Cardiac muscle cell (in vitro differentiated cells and primary cell): ENCODE data around the gene DSTN. TPM values are rescaled to one million over a fixed set of nuclear protein-coding genes. Genes with fewer than 3 reads are reported as not detected.

Experiments used
- DNase-seq, 2 donors: peaks; one replicate each; pipeline versions ENCODE4 v3.0.0 to v3.0.0-alpha.2; 2010 to 2017; ENCODE audit warnings: low read depth in 1 of 2, low spot score in 1 of 2
- H3K27ac ChIP-seq: fragments of 200-600 bp; sonication (generic); 2 replicates; pipeline ENCODE4 v1.5.1; 2016
- H3K27me3 ChIP-seq: fragments of 200-600 bp; sonication (generic); 2 replicates; pipeline ENCODE4 v1.6.0; 2016; ENCODE audit warnings: control low read depth
- H3K36me3 ChIP-seq: fragments of 200-600 bp; sonication (generic); 2 replicates; pipeline ENCODE4 v1.5.1; 2016; ENCODE audit warnings: control low read depth
- H3K4me1 ChIP-seq: fragments of 200-600 bp; sonication (generic); 2 replicates; pipeline ENCODE4 v1.8.1; 2017; ENCODE audit warnings: low read depth, mild to moderate bottlenecking, mixed run types
- H3K4me3 ChIP-seq: fragments of 200-600 bp; sonication (generic); 2 replicates; pipeline ENCODE4 v1.5.1; 2016; ENCODE audit warnings: mild to moderate bottlenecking
- H3K9me3 ChIP-seq: fragments of 200-600 bp; sonication (generic); 2 replicates; pipeline ENCODE4 v1.5.1; 2017; ENCODE audit warnings: low read depth, mild to moderate bottlenecking, control low read depth
- polyA plus RNA-seq: library from polyadenylated mRNA; unstranded; fragments of >200 nt; fragmentation: Nextera tagmentation; extraction: Ambion mirVana; gene quantifications from 2 replicates; pipeline ENCODE4 v1.2.1, GENCODE V29; 2016
- total RNA-seq: library from RNA; depleted of rRNA; stranded (reverse); fragments of >200 nt; gene quantifications from 2 replicates; pipeline ENCODE4 v1.2.3, GENCODE V29; 2016
- TF ChIP-seq, protein P1 (sequence below): IDR thresholded peaks from 2 replicates; pipeline ENCODE4 v1.5.1; 2012; ENCODE audit warnings: low read depth, mild to moderate bottlenecking, low read length

The DSTN gene
- total and polyA plus RNA-seq, 2 experiments from 2014 or later: 231 to 743 TPM

DNA sequence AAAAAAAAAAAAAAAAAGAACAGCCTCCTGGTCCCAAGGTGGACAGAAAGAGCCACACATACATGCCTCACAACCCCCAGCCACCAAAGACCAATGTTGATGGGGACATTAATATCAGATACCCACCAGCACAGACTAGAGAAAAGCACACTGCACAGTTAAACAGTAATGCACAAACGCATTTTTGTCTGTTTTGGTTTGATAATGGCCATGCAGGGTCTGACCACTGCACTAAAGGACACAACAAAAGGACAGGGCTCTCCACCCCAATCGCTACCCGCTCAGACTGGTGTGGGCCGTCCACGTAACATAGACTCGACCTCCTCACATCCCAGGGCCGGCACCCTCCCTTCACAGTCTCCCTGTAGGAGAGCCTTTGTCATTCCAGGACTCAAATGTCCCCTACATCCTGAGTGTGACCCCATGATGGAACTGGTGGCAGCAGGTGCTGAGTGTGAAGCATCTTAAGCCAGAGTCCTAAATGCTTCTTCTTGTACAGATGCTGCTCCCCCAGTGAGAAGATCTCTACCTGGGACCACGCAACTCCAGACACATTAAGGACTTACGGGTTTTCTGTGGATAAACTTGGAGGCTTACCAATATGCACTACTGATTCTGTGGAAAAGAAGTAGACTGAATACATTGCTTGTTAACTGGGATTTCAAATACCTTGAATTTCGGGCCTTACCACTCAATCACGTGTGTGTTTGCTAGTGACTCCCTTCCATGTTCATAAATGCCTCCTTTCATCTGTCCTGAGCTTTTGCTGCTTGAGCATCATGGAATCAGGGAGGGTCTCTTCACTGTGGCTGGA, 84.2 kb downstream of the DSTN start:
- Histone ChIP-seq H3K9me3 (no peaks in the 10 kb centered on the region), H3K27me3 (no peaks in the 10 kb centered on the region), H3K4me3 (no peak overlapping the region), H3K27ac (no peak overlapping the region), H3K4me1 (peaks cover 18% of the 10 kb centered on the region), H3K36me3 (no peaks in the 10 kb centered on the region)
- no peak for DNase-seq
- TF ChIP-seq, protein P1, sequence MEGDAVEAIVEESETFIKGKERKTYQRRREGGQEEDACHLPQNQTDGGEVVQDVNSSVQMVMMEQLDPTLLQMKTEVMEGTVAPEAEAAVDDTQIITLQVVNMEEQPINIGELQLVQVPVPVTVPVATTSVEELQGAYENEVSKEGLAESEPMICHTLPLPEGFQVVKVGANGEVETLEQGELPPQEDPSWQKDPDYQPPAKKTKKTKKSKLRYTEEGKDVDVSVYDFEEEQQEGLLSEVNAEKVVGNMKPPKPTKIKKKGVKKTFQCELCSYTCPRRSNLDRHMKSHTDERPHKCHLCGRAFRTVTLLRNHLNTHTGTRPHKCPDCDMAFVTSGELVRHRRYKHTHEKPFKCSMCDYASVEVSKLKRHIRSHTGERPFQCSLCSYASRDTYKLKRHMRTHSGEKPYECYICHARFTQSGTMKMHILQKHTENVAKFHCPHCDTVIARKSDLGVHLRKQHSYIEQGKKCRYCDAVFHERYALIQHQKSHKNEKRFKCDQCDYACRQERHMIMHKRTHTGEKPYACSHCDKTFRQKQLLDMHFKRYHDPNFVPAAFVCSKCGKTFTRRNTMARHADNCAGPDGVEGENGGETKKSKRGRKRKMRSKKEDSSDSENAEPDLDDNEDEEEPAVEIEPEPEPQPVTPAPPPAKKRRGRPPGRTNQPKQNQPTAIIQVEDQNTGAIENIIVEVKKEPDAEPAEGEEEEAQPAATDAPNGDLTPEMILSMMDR: no peak

DNA sequence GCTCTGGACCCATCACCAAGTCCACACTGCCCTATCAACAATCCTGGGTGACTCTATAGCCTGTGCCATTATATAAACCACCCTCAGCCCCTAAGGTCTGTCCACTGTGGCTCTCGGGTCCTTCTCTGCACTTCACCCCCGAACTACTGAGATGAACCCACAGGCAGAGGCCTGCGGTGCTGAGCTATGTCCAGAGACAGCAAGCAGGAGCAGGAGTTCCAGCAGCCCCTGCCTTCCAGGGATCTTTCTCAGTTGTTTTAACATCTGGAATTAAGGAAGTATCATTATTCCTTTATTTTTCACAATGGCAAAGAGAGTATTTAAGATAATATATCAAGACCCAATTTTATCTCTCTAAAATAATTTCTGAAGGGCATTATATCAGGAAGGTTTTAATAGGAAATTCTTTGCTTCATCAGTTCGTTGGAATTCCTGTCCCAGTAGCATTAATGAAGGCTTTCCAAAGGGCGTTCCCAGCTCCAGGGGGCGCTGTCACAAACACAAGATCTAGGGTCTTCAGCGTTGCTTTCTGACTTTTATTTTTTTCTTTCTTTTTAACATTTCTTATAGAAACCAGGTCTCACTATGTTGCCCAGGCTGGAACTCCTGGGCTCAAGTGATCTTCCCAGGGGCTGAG, 84.9 kb downstream of the DSTN start:
- Histone ChIP-seq H3K9me3 (no peaks in the 10 kb centered on the region), H3K27me3 (no peaks in the 10 kb centered on the region), H3K27ac (no peak overlapping the region), H3K4me1 (peaks cover 15% of the 10 kb centered on the region), H3K4me3 (no peak overlapping the region), H3K36me3 (no peaks in the 10 kb centered on the region)
- TF ChIP-seq, protein P1: peak; percentile 79
- peak; percentile 66 to 70 for DNase-seq

DNA sequence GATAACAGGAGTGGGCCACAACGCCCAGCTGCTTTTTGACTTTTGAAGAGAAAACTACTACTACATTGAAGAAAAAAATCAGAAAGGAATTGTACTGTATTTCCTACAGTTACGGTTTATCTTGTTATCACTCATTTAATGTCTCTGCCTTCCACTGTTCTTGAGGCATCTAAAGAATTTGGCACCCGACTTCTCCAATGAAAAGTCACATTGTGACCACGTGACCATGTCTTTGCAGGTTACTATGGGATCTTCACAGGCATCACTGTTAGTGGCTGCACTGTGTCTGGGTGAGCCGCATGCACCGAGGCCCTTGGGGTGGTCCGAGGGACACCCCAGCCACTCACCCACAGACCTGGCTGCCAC, 85.4 kb downstream of the DSTN start:
- Histone ChIP-seq H3K9me3 (no peaks in the 10 kb centered on the region), H3K4me1 (peaks cover 11% of the 10 kb centered on the region), H3K27me3 (no peaks in the 10 kb centered on the region), H3K27ac (no peak overlapping the region), H3K4me3 (no peak overlapping the region), H3K36me3 (no peaks in the 10 kb centered on the region)
- TF ChIP-seq, protein P1: no peak
- DNase-seq: peak in 1 of 2 donors; percentile 61

DNA sequence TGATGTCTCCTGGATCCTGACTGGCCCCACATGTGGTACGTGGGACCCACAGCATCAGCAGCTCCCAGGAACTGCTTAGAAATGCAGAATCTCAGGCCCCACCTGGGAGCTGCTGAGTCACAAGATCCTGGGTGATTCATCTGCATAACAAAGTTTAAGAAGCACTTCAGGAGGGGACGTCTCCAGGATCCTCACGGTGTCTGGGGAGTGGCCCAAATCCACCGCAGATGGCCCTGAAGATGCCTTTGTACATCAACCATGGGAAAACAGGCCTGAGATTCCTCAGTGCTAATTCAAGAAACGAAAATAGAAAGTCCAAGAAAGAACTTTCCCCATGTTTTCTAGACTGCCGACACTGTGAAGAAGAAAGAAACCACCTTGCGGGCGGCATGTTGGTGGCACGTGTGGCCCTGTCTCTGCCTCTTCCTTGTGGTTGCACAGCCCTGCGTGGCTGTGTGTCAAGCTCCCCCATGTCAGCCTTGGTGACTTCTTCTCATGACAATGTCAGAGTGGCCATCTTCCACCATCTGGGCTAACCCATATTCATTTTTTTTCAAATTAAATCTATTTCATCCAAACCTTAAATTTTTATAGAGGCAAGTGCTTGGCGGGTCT, 86.1 kb downstream of the DSTN start:
- no peaks in the 10 kb centered on the region for H3K36me3 ChIP-seq

DNA sequence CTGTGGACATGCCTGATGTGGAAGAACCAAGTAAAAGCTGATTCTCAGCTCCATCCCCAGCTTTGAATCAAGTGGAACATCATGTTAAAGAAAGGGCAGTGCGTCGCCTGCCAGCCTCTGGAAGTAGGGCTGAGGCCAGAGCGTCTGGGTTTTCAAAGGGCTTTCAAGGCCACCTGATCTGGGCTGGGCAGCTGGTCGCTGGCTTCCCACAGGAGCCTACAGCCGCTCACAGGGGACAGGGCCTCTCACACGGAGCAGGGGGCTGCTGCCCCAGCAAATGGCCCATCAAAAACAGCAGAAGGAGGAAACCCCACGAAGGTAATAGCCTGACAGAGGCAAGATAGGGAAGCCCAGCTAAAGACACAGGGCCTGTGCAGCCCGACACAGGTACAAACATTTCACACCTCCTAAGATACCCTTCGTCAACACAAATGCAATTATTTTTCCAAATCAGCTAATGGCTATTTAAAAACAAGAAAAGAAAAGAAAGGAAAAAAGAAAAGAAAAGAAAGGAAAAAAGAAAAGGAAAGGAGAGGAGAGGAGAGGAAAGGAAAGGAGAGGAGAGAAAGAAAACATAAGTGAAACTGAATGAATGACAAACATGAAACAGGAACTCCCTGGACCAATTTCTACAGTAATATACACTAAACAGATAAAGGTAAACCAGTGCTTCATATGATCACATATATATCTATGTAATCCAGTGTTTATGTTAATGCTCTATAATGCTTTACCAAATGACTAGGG, 87.4 kb downstream of the DSTN start:
- peak in 1 of 2 donors; percentile 51 for DNase-seq
- peaks cover 8% of the 10 kb centered on the region for H3K4me1 ChIP-seq
- no peak overlapping the region for H3K4me3 ChIP-seq
- no peaks in the 10 kb centered on the region for H3K27me3 ChIP-seq
- TF ChIP-seq, protein P1: no peak
- no peaks in the 10 kb centered on the region for H3K36me3 ChIP-seq
- no peak overlapping the region for H3K27ac ChIP-seq
- H3K9me3 ChIP-seq: no peaks in the 10 kb centered on the region

More for the DNA sequence above, 86.1 kb downstream of the DSTN start:
- no peaks in the 10 kb centered on the region for H3K9me3 ChIP-seq
- H3K27me3 ChIP-seq: no peaks in the 10 kb centered on the region
- DNase-seq: no peak
- no peak overlapping the region for H3K4me3 ChIP-seq
- H3K4me1 ChIP-seq: peaks cover 8% of the 10 kb centered on the region
- H3K27ac ChIP-seq: no peak overlapping the region
- TF ChIP-seq, protein P1: no peak
